Astrocyte (in vitro differentiated cells and primary cell): ENCODE measurements around the gene CATSPERB. TPM values are rescaled to one million over a fixed set of nuclear protein-coding genes. Genes with fewer than 3 reads are reported as not detected.

Source experiments
- DNase-seq: peaks from one replicate; pipeline ENCODE4 v3.0.0-alpha.2; 2010; ENCODE audit warnings: low read depth
- FAIRE-seq: peaks from 2 replicates; lab custom pipeline; 2011; peaks lifted over from hg19 to GRCh38; lab: Jason Lieb, UNC
- H2AFZ ChIP-seq: 2 replicates; pipeline ENCODE4 v1.6.0; 2012; ENCODE audit warnings: low read depth, low read length, inconsistent platforms
- H3K27ac ChIP-seq: 2 replicates; pipeline ENCODE4 v1.5.1; 2011; ENCODE audit warnings: low read depth, low read length, inconsistent platforms
- H3K27me3 ChIP-seq: 2 replicates; pipeline ENCODE4 v1.6.0; 2011; ENCODE audit warnings: low read length, inconsistent platforms; ENCODE audit not compliant: insufficient read depth
- H3K36me3 ChIP-seq: 2 replicates; pipeline ENCODE4 v1.5.1; 2011; ENCODE audit warnings: low read length, inconsistent platforms; ENCODE audit not compliant: insufficient read depth
- H3K4me1 ChIP-seq: 2 replicates; pipeline ENCODE4 v1.5.1; 2011; ENCODE audit warnings: low read length, inconsistent platforms; ENCODE audit not compliant: insufficient read depth
- H3K4me2 ChIP-seq: 2 replicates; pipeline ENCODE4 v1.6.0; 2012; ENCODE audit warnings: low read length, inconsistent platforms
- H3K4me3 ChIP-seq: 2 replicates; pipeline ENCODE4 v1.5.1; 2011; ENCODE audit warnings: low read depth, mild to moderate bottlenecking, low read length, inconsistent platforms; ENCODE audit not compliant: insufficient read depth
- H3K79me2 ChIP-seq: 2 replicates; pipeline ENCODE4 v1.6.0; 2012; ENCODE audit warnings: mild to moderate bottlenecking, low read length, inconsistent platforms; ENCODE audit not compliant: insufficient read depth
- H3K9ac ChIP-seq: 2 replicates; pipeline ENCODE4 v1.6.0; 2012; ENCODE audit warnings: mild to moderate bottlenecking, low read length, inconsistent platforms
- H3K9me3 ChIP-seq: 2 replicates; pipeline ENCODE4 v1.5.1; 2012; ENCODE audit warnings: low read depth, mild to moderate bottlenecking, low read length, inconsistent platforms; ENCODE audit not compliant: insufficient read depth
- H4K20me1 ChIP-seq: 2 replicates; pipeline ENCODE4 v1.6.0; 2012; ENCODE audit warnings: low read length, inconsistent platforms; ENCODE audit not compliant: insufficient read depth
- H3K27ac Mint-ChIP-seq: one replicate; pipeline ENCODE4 v1.8.0; 2021; ENCODE audit warnings: mild to moderate bottlenecking, mixed read lengths; ENCODE audit not compliant: unreplicated experiment
- H3K27me3 Mint-ChIP-seq: one replicate; pipeline ENCODE4 v1.8.0; 2021; ENCODE audit warnings: low read depth, mixed read lengths; ENCODE audit not compliant: unreplicated experiment
- H3K36me3 Mint-ChIP-seq: one replicate; pipeline ENCODE4 v1.8.0; 2021; ENCODE audit warnings: low read depth, mixed read lengths; ENCODE audit not compliant: unreplicated experiment
- H3K4me1 Mint-ChIP-seq: one replicate; pipeline ENCODE4 v1.8.0; 2021; ENCODE audit warnings: low read depth, mixed read lengths; ENCODE audit not compliant: unreplicated experiment
- H3K4me3 Mint-ChIP-seq: one replicate; pipeline ENCODE4 v1.8.0; 2021; ENCODE audit warnings: mild to moderate bottlenecking, moderate library complexity, mixed read lengths; ENCODE audit not compliant: unreplicated experiment
- H3K9me3 Mint-ChIP-seq: one replicate; pipeline ENCODE4 v1.8.0; 2021; ENCODE audit warnings: mild to moderate bottlenecking, mixed read lengths; ENCODE audit not compliant: unreplicated experiment
- CTCF ChIP-seq: IDR thresholded peaks from 2 replicates; pipeline ENCODE4 v1.5.1; 2011; ENCODE audit warnings: low read depth, mild to moderate bottlenecking, inconsistent platforms, low read length, moderate library complexity; ENCODE audit not compliant: insufficient read depth
- EZH2 ChIP-seq: IDR thresholded peaks from 2 replicates; pipeline ENCODE4 v1.6.1; 2012; ENCODE audit warnings: mild to moderate bottlenecking, low read length, inconsistent platforms; ENCODE audit not compliant: insufficient read depth
- total RNA-seq: library from RNA; stranded (reverse); gene quantifications from 2 replicates; pipeline ENCODE4 v1.2.1, GENCODE V29; 2021

Gene CATSPERB
- total RNA-seq, 1 donor from 2014 or later: 0.11 TPM

DNA sequence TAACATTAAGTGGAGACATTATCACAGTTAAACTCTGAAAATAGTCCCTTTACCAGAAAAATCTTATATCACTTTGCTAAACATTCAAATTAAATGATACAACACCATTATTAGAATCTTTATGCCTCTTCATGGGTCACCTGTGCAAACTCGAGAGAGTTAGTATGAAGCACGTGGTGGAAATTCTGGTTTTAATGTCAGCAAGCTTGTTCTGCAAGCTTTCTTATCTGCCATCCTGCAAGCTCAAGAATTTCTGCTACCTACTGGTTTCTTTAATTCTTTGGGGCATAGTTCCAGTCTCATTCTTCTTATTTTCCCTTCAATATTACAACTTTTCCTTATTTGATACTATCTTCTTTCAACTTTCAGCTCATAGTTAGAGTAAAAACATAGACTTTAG lies 868 bp downstream of the CATSPERB start:
- Histone ChIP-seq H2AFZ (no peak overlapping the region), H3K27me3 (no peaks in the 10 kb centered on the region), H3K36me3 (no peaks in the 10 kb centered on the region), H3K9me3 (no peaks in the 10 kb centered on the region), H3K4me3 (no peak overlapping the region), H3K4me1 (no peaks in the 10 kb centered on the region), H3K27ac (no peak overlapping the region), H4K20me1 (no peaks in the 10 kb centered on the region), H3K79me2 (no peaks in the 10 kb centered on the region), H3K9ac (no peak overlapping the region), H3K4me2 (no peak overlapping the region)
- H3K36me3 Mint-ChIP-seq: no peaks in the 10 kb centered on the region
- no peak overlapping the region for H3K27ac Mint-ChIP-seq
- no peak overlapping the region for H3K4me3 Mint-ChIP-seq
- DNase-seq: no peak
- peaks cover 7% of the 10 kb centered on the region for H3K4me1 Mint-ChIP-seq
- TF ChIP-seq CTCF (no peak), EZH2 (no peak)
- no peak for FAIRE-seq
- no peaks in the 10 kb centered on the region for H3K27me3 Mint-ChIP-seq
- no peaks in the 10 kb centered on the region for H3K9me3 Mint-ChIP-seq

DNA sequence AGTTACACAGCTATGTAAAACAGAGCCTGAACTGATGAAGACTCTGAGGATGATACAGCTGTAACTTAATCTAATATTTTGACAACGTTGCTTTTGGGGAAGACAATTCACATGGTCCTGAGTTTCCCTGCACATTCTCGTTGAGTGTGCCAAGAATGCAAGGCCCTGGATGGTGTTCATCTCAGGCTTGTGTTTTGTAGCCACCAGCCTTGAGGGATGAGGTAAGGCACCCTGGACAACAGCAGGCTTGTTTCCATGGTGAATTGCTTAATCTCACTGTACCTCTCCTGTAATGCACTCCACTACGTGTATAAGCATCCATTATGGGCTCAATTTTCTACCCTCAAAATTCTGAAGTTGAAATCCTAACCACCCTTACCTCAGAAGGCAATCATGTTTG lies 2.1 kb downstream of the CATSPERB start:
- Mint-ChIP-seq H3K36me3 (no peaks in the 10 kb centered on the region), H3K4me1 (peaks cover 7% of the 10 kb centered on the region), H3K4me3 (no peak overlapping the region), H3K9me3 (no peaks in the 10 kb centered on the region), H3K27me3 (no peaks in the 10 kb centered on the region), H3K27ac (no peak overlapping the region)
- Histone ChIP-seq H2AFZ (no peak overlapping the region), H3K9ac (no peak overlapping the region), H4K20me1 (no peaks in the 10 kb centered on the region), H3K27ac (no peak overlapping the region), H3K4me2 (no peak overlapping the region), H3K27me3 (no peaks in the 10 kb centered on the region), H3K79me2 (no peaks in the 10 kb centered on the region), H3K9me3 (no peaks in the 10 kb centered on the region), H3K36me3 (no peaks in the 10 kb centered on the region), H3K4me3 (no peak overlapping the region), H3K4me1 (no peaks in the 10 kb centered on the region)
- no peak for TF ChIP-seq CTCF
- no peak for TF ChIP-seq EZH2
- DNase-seq (no peak), FAIRE-seq (no peak)

- no peak overlapping the region for H3K27ac ChIP-seq
- H3K27me3 ChIP-seq: no peaks in the 10 kb centered on the region
- peaks cover 7% of the 10 kb centered on the region for H3K4me1 Mint-ChIP-seq
- no peaks in the 10 kb centered on the region for H3K9me3 Mint-ChIP-seq
- H3K79me2 ChIP-seq: no peaks in the 10 kb centered on the region
- no peak overlapping the region for H3K27ac Mint-ChIP-seq
- no peaks in the 10 kb centered on the region for H3K27me3 Mint-ChIP-seq
- H2AFZ ChIP-seq: no peak overlapping the region
- no peaks in the 10 kb centered on the region for H4K20me1 ChIP-seq
- H3K4me3 Mint-ChIP-seq: no peak overlapping the region
- no peaks in the 10 kb centered on the region for H3K36me3 Mint-ChIP-seq
- H3K4me3 ChIP-seq: no peak overlapping the region
- TF ChIP-seq EZH2: no peak
- TF ChIP-seq CTCF: no peak
- H3K4me1 ChIP-seq: no peaks in the 10 kb centered on the region
- no peaks in the 10 kb centered on the region for H3K36me3 ChIP-seq
- no peak overlapping the region for H3K4me2 ChIP-seq
- DNase-seq (no peak), FAIRE-seq (peak; percentile 41)
- H3K9ac ChIP-seq: no peak overlapping the region
- H3K9me3 ChIP-seq: no peaks in the 10 kb centered on the region
Measured at GRCh38 chr14:91728616-91729183, 3.2 kb downstream of the CATSPERB start.
